GM12891 (cell line): ENCODE measurements around the gene SERTAD1.

Experiments
- PAX5 ChIP-seq: IDR thresholded peaks from 2 replicates; pipeline ENCODE4 v1.6.1; 2011; ENCODE audit warnings: low read length, moderate library complexity, mild to moderate bottlenecking; ENCODE audit not compliant: insufficient read depth, severe bottlenecking
- POLR2A ChIP-seq: IDR thresholded peaks from 2 replicates; pipeline ENCODE4 v1.6.1; 2011; ENCODE audit warnings: low read depth, low read length, control low read depth
- POLR2AphosphoS5 ChIP-seq: IDR thresholded peaks from 2 replicates; pipeline ENCODE4 v1.6.1; 2011; ENCODE audit warnings: low read depth, low read length, control low read depth
- POU2F2 ChIP-seq: IDR thresholded peaks from 2 replicates; pipeline ENCODE4 v1.6.1; 2011; ENCODE audit warnings: low read depth, mild to moderate bottlenecking, control low read depth, low read length, moderate library complexity
- SPI1 ChIP-seq: IDR thresholded peaks from 2 replicates; pipeline ENCODE4 v1.6.1; 2011; ENCODE audit warnings: low read depth, low read length, control low read depth
- TAF1 ChIP-seq: IDR thresholded peaks from 2 replicates; pipeline ENCODE4 v1.6.1; 2011; ENCODE audit warnings: low read depth, low read length, control low read depth

DNA sequence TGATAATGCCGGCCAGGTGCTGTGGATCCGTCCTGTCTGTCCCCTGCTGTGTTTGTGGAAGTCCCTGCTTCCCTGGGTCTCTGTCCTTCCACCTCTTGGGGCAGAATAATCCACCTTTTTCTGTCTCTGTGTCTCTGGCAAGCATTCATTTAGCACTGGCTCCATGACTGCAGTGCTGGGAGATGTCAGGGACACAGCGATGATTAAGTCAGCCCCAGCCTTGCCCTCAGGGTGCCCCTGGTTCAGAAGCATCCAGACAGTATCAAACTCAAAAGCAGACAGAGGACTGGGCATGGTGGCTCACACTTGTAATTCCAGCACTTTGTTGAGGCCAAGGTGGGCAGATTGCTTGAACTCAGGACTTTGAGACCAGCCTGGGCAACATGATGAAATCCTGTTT, 37.3 kb downstream of the SERTAD1 start:
- no peak for TF ChIP-seq POLR2AphosphoS5
- TF ChIP-seq TAF1 = no peak
- no peak for TF ChIP-seq POLR2A
- no peak for TF ChIP-seq SPI1
- TF ChIP-seq POU2F2 = no peak
- TF ChIP-seq PAX5 = no peak
